A673 (cell line): Measurements from ENCODE around the gene THADA.

Experiments used
- EZH2 ChIP-seq: fragments of 200-600 bp; sonication (generic); IDR thresholded peaks from 2 replicates; pipeline ENCODE4 v1.6.1; 2017; ENCODE audit warnings: borderline replicate concordance, low read depth, mild to moderate bottlenecking, mixed read lengths, antibody characterized with exemption, low read length; ENCODE audit not compliant: poor library complexity, severe bottlenecking
- TF ChIP-seq, protein P1 (sequence below): fragments of 300-800, 200-600 bp; sonication (generic); conservative IDR thresholded peaks from 2 replicates; pipeline ENCODE4 v1.5.1; 2017; ENCODE audit warnings: low read depth, mild to moderate bottlenecking, antibody characterized with exemption, low read length, moderate library complexity, mixed read lengths

DNA sequence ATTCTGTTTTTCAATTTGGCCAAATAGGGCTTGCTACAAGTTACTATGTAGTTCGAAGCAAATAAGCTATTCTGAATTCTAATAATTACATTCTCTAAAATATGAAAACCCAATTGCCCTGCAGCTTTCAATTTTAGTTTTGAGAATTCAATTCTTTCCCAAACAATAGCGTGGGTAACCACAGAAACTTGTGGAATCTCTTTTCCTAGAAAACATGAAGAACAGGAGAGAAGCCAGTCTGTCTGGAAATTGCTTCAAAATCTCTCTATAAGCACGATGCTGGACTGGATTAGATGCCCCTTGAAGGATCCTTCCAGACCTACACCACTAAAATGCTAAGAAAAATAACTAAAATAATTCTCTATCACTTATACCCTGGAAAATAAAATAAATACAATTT is 115.0 kb downstream of the THADA start:
- TF ChIP-seq, protein P1, sequence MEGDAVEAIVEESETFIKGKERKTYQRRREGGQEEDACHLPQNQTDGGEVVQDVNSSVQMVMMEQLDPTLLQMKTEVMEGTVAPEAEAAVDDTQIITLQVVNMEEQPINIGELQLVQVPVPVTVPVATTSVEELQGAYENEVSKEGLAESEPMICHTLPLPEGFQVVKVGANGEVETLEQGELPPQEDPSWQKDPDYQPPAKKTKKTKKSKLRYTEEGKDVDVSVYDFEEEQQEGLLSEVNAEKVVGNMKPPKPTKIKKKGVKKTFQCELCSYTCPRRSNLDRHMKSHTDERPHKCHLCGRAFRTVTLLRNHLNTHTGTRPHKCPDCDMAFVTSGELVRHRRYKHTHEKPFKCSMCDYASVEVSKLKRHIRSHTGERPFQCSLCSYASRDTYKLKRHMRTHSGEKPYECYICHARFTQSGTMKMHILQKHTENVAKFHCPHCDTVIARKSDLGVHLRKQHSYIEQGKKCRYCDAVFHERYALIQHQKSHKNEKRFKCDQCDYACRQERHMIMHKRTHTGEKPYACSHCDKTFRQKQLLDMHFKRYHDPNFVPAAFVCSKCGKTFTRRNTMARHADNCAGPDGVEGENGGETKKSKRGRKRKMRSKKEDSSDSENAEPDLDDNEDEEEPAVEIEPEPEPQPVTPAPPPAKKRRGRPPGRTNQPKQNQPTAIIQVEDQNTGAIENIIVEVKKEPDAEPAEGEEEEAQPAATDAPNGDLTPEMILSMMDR, result no peak
- TF ChIP-seq EZH2, result no peak
